ENCODE measurements around the gene ZC3H13.
A peak's percentile ranks its signal among the peaks of the same experiment; 100 is the strongest.

Gene ZC3H13

GRCh38 chr13:46041419-46041839 is 11.1 kb downstream of the ZC3H13 start:
- Histone ChIP-seq H3K27ac (ENCODE audit: extremely low read depth, low read depth, low read length) (no peak overlapping the region), H3K4me1 (ENCODE audit: control insufficient read depth, insufficient read depth, low read length) (peaks cover 3% of the 10 kb centered on the region; the same call in 1 of the 2 replicates), H3K9me3 (ENCODE audit: control insufficient read depth, insufficient read depth, low read depth, low read length) (no peaks in the 10 kb centered on the region), H3K4me3 (ENCODE audit: low read depth, low read length) (no peak overlapping the region), H3K36me3 (ENCODE audit: control insufficient read depth in 2 of 2, insufficient read depth in 1 of 2, low read length in 2 of 2) (peaks cover 0 to 34% of the 10 kb centered on the region in 2 experiments; a peak in 2 of 3 replicates)
- no peak for TF ChIP-seq ZNF426 (tag by site-specific recombination; IDR thresholded peaks at IDR 0.05)
- peak; percentile 25; the same call in 1 of the 2 replicates for TF ChIP-seq ZEB2 (tag by site-specific recombination; IDR thresholded peaks at IDR 0.05)
- TF ChIP-seq ZNF629 (tag by site-specific recombination; IDR thresholded peaks at IDR 0.05) = peak; percentile 19; the same call in 1 of the 2 replicates
- peak; percentile 94 for TF ChIP-seq PRDM6 (tag by site-specific recombination; IDR thresholded peaks at IDR 0.05)
- TF ChIP-seq ZBTB17 (tag by site-specific recombination; IDR thresholded peaks at IDR 0.05) = peak; percentile 17; the same call in 1 of the 2 replicates
- no peak for TF ChIP-seq HOXC10 (CRISPR knock-in tag; IDR thresholded peaks at IDR 0.05)
- no peak for TF ChIP-seq ZNF114 (tag by site-specific recombination; IDR thresholded peaks at IDR 0.05)
- TF ChIP-seq ZIC2 (tag by site-specific recombination; IDR thresholded peaks at IDR 0.05) = no peak
- no peak for TF ChIP-seq ZNF211 (tag by site-specific recombination; IDR thresholded peaks at IDR 0.05; ENCODE audit: low read depth)
- no peak for TF ChIP-seq PRDM4 (tag by site-specific recombination; IDR thresholded peaks at IDR 0.05)
- no peak for TF ChIP-seq KLF7 (tag by site-specific recombination; IDR thresholded peaks at IDR 0.05; ENCODE audit: borderline replicate concordance)
- ChIA-PET CTCF (interaction anchor here (0.5 to 0.6 kb wide), 2 partner anchors 85 to 592 kb away, joined by 3 to 5 read pairs; no protein-coding TSS in a partner anchor), POLR2A (no interaction called here)

DNA sequence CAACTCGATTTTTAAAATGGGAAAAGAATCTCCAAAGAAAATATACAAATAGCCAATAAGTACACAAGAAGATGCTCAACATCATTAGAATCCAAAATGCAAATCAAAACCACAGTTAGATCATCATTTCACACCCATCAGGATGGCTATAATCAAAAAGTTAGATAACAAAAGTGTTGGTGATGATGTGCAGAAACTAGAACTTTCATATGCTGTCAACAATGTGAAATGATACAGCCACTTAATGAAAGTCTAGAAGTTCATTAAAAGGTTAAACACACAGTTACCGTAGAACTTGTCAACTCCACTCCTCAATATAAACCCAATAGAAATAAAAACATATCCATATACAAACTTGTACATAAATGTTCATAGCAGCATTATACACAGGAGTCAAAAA is 11.8 kb downstream of the ZC3H13 start:
- Histone ChIP-seq H3K36me3 (ENCODE audit: control insufficient read depth in 2 of 2, insufficient read depth in 1 of 2, low read length in 2 of 2) (peaks cover 0 to 37% of the 10 kb centered on the region in 2 experiments; a peak in 2 of 3 replicates), H3K4me1 (ENCODE audit: control insufficient read depth, insufficient read depth, low read length) (peaks cover 3% of the 10 kb centered on the region; the same call in 1 of the 2 replicates), H3K9me3 (ENCODE audit: control insufficient read depth, insufficient read depth, low read depth, low read length) (no peaks in the 10 kb centered on the region), H3K4me3 (ENCODE audit: low read depth, low read length) (no peak overlapping the region), H3K27ac (ENCODE audit: extremely low read depth, low read depth, low read length) (no peak overlapping the region)
- ChIA-PET CTCF (no interaction called here), POLR2A (interaction anchor here (0.5 kb wide), 1 partner anchor 952 kb away, joined by 3 read pairs; no protein-coding TSS in a partner anchor)
- TF ChIP-seq GLI2 (tag by site-specific recombination; IDR thresholded peaks at IDR 0.05; ENCODE audit: borderline replicate concordance, low read depth) (no peak), BCL11A (tag by site-specific recombination; IDR thresholded peaks at IDR 0.05; ENCODE audit: low read depth) (no peak), ZNF776 (tag by site-specific recombination; IDR thresholded peaks at IDR 0.05; ENCODE audit: borderline replicate concordance) (no peak), ZNF510 (tag by site-specific recombination; IDR thresholded peaks at IDR 0.05; ENCODE audit: insufficient replicate concordance) (no peak), ZBTB11 (tag by site-specific recombination; conservative IDR thresholded peaks at IDR 0.05; ENCODE audit: low read depth) (no peak), BCL6B (tag by site-specific recombination; IDR thresholded peaks at IDR 0.05) (no peak), ZNF146 (tag by site-specific recombination; IDR thresholded peaks at IDR 0.05) (no peak), ZNF692 (tag by site-specific recombination; IDR thresholded peaks at IDR 0.05) (no peak), MZF1 (tag by site-specific recombination; IDR thresholded peaks at IDR 0.05; ENCODE audit: borderline replicate concordance) (no peak), IKZF3 (tag by site-specific recombination; IDR thresholded peaks at IDR 0.05) (no peak), HOXC10 (CRISPR knock-in tag; IDR thresholded peaks at IDR 0.05) (no peak)
- TF ChIP-seq, protein P1, sequence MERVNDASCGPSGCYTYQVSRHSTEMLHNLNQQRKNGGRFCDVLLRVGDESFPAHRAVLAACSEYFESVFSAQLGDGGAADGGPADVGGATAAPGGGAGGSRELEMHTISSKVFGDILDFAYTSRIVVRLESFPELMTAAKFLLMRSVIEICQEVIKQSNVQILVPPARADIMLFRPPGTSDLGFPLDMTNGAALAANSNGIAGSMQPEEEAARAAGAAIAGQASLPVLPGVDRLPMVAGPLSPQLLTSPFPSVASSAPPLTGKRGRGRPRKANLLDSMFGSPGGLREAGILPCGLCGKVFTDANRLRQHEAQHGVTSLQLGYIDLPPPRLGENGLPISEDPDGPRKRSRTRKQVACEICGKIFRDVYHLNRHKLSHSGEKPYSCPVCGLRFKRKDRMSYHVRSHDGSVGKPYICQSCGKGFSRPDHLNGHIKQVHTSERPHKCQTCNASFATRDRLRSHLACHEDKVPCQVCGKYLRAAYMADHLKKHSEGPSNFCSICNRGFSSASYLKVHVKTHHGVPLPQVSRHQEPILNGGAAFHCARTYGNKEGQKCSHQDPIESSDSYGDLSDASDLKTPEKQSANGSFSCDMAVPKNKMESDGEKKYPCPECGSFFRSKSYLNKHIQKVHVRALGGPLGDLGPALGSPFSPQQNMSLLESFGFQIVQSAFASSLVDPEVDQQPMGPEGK (tag by site-specific recombination; IDR thresholded peaks at IDR 0.05) = no peak
